Activated CD8-positive, alpha-beta T cell treated with anti-CD3 and anti-CD28 coated beads for 36 hours (primary cell): ENCODE results near the gene KRT77. TPM values are rescaled to one million over a fixed set of nuclear protein-coding genes. Genes with fewer than 3 reads are reported as not detected.

ENCODE experiments used
- ATAC-seq: fragments of 200-7000 bp; cut with Tn5 transposase; one replicate; pipeline ENCODE4 v1.10.0; 2021; ENCODE audit warnings: mild to moderate bottlenecking, moderate library complexity
- CTCF ChIA-PET: fragments of 350-600 bp; sonication (Branson Sonifier 250); formaldehyde crosslinking; loops from one replicate; lab custom pipeline; 2021; ENCODE audit warnings: antibody characterized with exemption; lab: Charles Lee
- POLR2A ChIA-PET: fragments of 350-600 bp; sonication (Branson Sonifier 250); formaldehyde crosslinking; loops from one replicate; lab custom pipeline; 2021; ENCODE audit warnings: antibody characterized with exemption; lab: Charles Lee
- DNase-seq: peaks from one replicate; pipeline ENCODE4 v3.0.0-alpha.2; 2020
- H3K27ac Mint-ChIP-seq: one replicate; pipeline ENCODE4 v1.8.0; 2021; ENCODE audit warnings: mild to moderate bottlenecking, mixed read lengths
- H3K27me3 Mint-ChIP-seq: one replicate; pipeline ENCODE4 v1.8.0; 2021; ENCODE audit warnings: mixed read lengths
- H3K36me3 Mint-ChIP-seq: one replicate; pipeline ENCODE4 v1.8.0; 2021; ENCODE audit warnings: low read depth, mixed read lengths
- H3K4me1 Mint-ChIP-seq: one replicate; pipeline ENCODE4 v1.8.0; 2021; ENCODE audit warnings: low read depth, mixed read lengths
- H3K4me3 Mint-ChIP-seq: one replicate; pipeline ENCODE4 v1.8.0; 2021; ENCODE audit warnings: mild to moderate bottlenecking, moderate library complexity, mixed read lengths
- H3K9me3 Mint-ChIP-seq: one replicate; pipeline ENCODE4 v1.8.0; 2021; ENCODE audit warnings: mixed read lengths
- CTCF ChIP-seq: fragments of 200-600 bp; IDR thresholded peaks from one replicate; pipeline ENCODE4 v1.8.0; 2022; ENCODE audit warnings: antibody characterized with exemption, mild to moderate bottlenecking
- intact Hi-C: fragments of 100-400 bp; cut with micrococcal nuclease; formaldehyde crosslinking; loops from one replicate; pipeline ENCODE4 v1.10.0; 2022
- total RNA-seq, 2 experiments: library from RNA; stranded (reverse); gene quantifications; one replicate each; pipeline ENCODE4 v1.2.3, GENCODE V29; 2021

Gene KRT77
- total RNA-seq, 2 experiments from 2014 or later: not detected

- Mint-ChIP-seq H3K27me3 (no peaks in the 10 kb centered on the region), H3K4me1 (peaks cover 4% of the 10 kb centered on the region), H3K27ac (no peak overlapping the region), H3K36me3 (no peaks in the 10 kb centered on the region), H3K4me3 (no peak overlapping the region), H3K9me3 (no peaks in the 10 kb centered on the region)
- ChIA-PET POLR2A (no interaction called here), CTCF (no interaction called here)
- DNase-seq: no peak
- no peak for TF ChIP-seq CTCF
- intact Hi-C loops: no loop called here
- ATAC-seq: no peak
Observed at GRCh38 chr12:52655251-52655650, 48.1 kb downstream of the KRT77 start.

GRCh38 chr12:52651726-52652261, 51.5 kb downstream of the KRT77 start, which contains the start of gene KRT2:
KRT2 (minus strand) TSS chr12:52652211; CDS start chr12:52652142, 69 bp downstream.
- Mint-ChIP-seq H3K27me3 (no peaks in the 10 kb centered on the region), H3K4me1 (peaks cover 27% of the 10 kb centered on the region), H3K27ac (no peak within 1 kb of the TSS), H3K4me3 (no peak within 1 kb of the TSS), H3K36me3 (no peaks in the 10 kb centered on the region), H3K9me3 (no peaks in the 10 kb centered on the region)
- POLR2A ChIA-PET: no interaction called here
- CTCF ChIA-PET: interaction anchor here (1.2 kb wide), 1 partner anchor 228 kb away, joined by 5 read pairs; no protein-coding TSS in a partner anchor
- intact Hi-C loops: no loop called here
- no peak for TF ChIP-seq CTCF
- DNase-seq (no peak), ATAC-seq (no peak)

- CTCF ChIA-PET: interaction anchor here (1.2 kb wide), 1 partner anchor 330 kb away, joined by 3 read pairs; no protein-coding TSS in a partner anchor
Observed at GRCh38 chr12:52650520-52651081, 52.7 kb downstream of the KRT77 start.

GRCh38 chr12:52649066-52649465, 54.3 kb downstream of the KRT77 start:
- DNase-seq: no peak
- ATAC-seq: no peak
- TF ChIP-seq CTCF: no peak
- Mint-ChIP-seq H3K4me1 (peaks cover 50% of the 10 kb centered on the region), H3K9me3 (no peaks in the 10 kb centered on the region), H3K36me3 (no peaks in the 10 kb centered on the region), H3K27ac (no peak overlapping the region), H3K4me3 (no peak overlapping the region), H3K27me3 (no peaks in the 10 kb centered on the region)
- POLR2A ChIA-PET: no interaction called here
- intact Hi-C loops: no loop called here
- CTCF ChIA-PET: interaction anchor here (1.2 to 1.9 kb wide), 2 partner anchors 222 to 331 kb away, joined by 3 to 5 read pairs; no protein-coding TSS in a partner anchor

More at GRCh38 chr12:52650520-52651081, 52.7 kb downstream of the KRT77 start:
- no peak for TF ChIP-seq CTCF
- no peak for ATAC-seq
- H3K27me3 Mint-ChIP-seq: no peaks in the 10 kb centered on the region
- H3K27ac Mint-ChIP-seq: no peak overlapping the region
- H3K4me3 Mint-ChIP-seq: no peak overlapping the region
- peaks cover 36% of the 10 kb centered on the region for H3K4me1 Mint-ChIP-seq
- POLR2A ChIA-PET: no interaction called here
- no peaks in the 10 kb centered on the region for H3K9me3 Mint-ChIP-seq
- intact Hi-C loops: no loop called here
- no peak for DNase-seq
- no peaks in the 10 kb centered on the region for H3K36me3 Mint-ChIP-seq

- intact Hi-C loops: no loop called here
- Mint-ChIP-seq H3K4me3 (no peak overlapping the region), H3K27me3 (no peaks in the 10 kb centered on the region), H3K4me1 (peaks cover 53% of the 10 kb centered on the region), H3K36me3 (no peaks in the 10 kb centered on the region), H3K27ac (no peak overlapping the region), H3K9me3 (no peaks in the 10 kb centered on the region)
- CTCF ChIA-PET: interaction anchor here (1.9 kb wide), 1 partner anchor 223 kb away, joined by 5 read pairs; no protein-coding TSS in a partner anchor
- POLR2A ChIA-PET: no interaction called here
- ATAC-seq (no peak), DNase-seq (no peak)
- TF ChIP-seq CTCF: no peak
Observed at GRCh38 chr12:52648012-52648550, 55.2 kb downstream of the KRT77 start.
